Measurements from ENCODE around the gene TGFBR2.
A peak's percentile ranks its signal among the peaks of the same experiment; 100 is the strongest.

Gene TGFBR2

GRCh38 chr3:30675006-30675405 is 68.6 kb downstream of the TGFBR2 start:
- no peaks in the 10 kb centered on the region for H3K27me3 Mint-ChIP-seq (ENCODE audit: low read depth)
- no peaks in the 10 kb centered on the region for H3K9me3 Mint-ChIP-seq
- H3K4me1 Mint-ChIP-seq = peaks cover 19% of the 10 kb centered on the region
- no peak for TF ChIP-seq CTCF (IDR thresholded peaks at IDR 0.05; ENCODE audit: unreplicated experiment in 3 of 3)
- H3K36me3 Mint-ChIP-seq (ENCODE audit: low read depth) = peaks cover 86% of the 10 kb centered on the region
- H3K4me3 Mint-ChIP-seq = no peak overlapping the region
- no peak overlapping the region for H3K27ac Mint-ChIP-seq

- TF ChIP-seq CTCF (IDR thresholded peaks at IDR 0.05; ENCODE audit: unreplicated experiment in 3 of 3) = no peak
- Mint-ChIP-seq H3K4me3 (no peak overlapping the region), H3K4me1 (peaks cover 26% of the 10 kb centered on the region), H3K9me3 (no peaks in the 10 kb centered on the region), H3K27ac (no peak overlapping the region), H3K27me3 (ENCODE audit: low read depth) (no peaks in the 10 kb centered on the region), H3K36me3 (ENCODE audit: low read depth) (peaks cover 81% of the 10 kb centered on the region)
These were observed 69.4 kb downstream of the TGFBR2 start for GRCh38 chr3:30675774-30676173.

- Mint-ChIP-seq H3K4me1 (peaks cover 35% of the 10 kb centered on the region), H3K27ac (peak overlapping the region; percentile 8 to 33 (median 20)), H3K27me3 (ENCODE audit: low read depth) (peaks cover 2% of the 10 kb centered on the region), H3K9me3 (no peaks in the 10 kb centered on the region), H3K4me3 (no peak overlapping the region), H3K36me3 (ENCODE audit: low read depth) (peaks cover 74% of the 10 kb centered on the region)
- TF ChIP-seq CTCF (IDR thresholded peaks at IDR 0.05; ENCODE audit: unreplicated experiment in 3 of 3) = no peak
These were observed 70.3 kb downstream of the TGFBR2 start for GRCh38 chr3:30676424-30677346.

GRCh38 chr3:30677347-30677685 is 70.9 kb downstream of the TGFBR2 start:
- peaks cover 7% of the 10 kb centered on the region for H3K27me3 Mint-ChIP-seq (ENCODE audit: low read depth)
- no peak for TF ChIP-seq CTCF (IDR thresholded peaks at IDR 0.05; ENCODE audit: unreplicated experiment in 3 of 3)
- H3K4me1 Mint-ChIP-seq = peaks cover 42% of the 10 kb centered on the region

GRCh38 chr3:30679045-30679444 is 72.6 kb downstream of the TGFBR2 start:
- H3K36me3 Mint-ChIP-seq (ENCODE audit: low read depth) = peaks cover 56% of the 10 kb centered on the region
- peak overlapping the region in 2 of 3 experiments; percentile 33 to 41 for H3K27ac Mint-ChIP-seq
- H3K4me1 Mint-ChIP-seq = peaks cover 55% of the 10 kb centered on the region
- TF ChIP-seq CTCF (IDR thresholded peaks at IDR 0.05; ENCODE audit: unreplicated experiment in 3 of 3) = no peak
- peaks cover 7% of the 10 kb centered on the region for H3K27me3 Mint-ChIP-seq (ENCODE audit: low read depth)
- no peak overlapping the region for H3K4me3 Mint-ChIP-seq
- no peaks in the 10 kb centered on the region for H3K9me3 Mint-ChIP-seq

More at GRCh38 chr3:30677347-30677685, 70.9 kb downstream of the TGFBR2 start:
- peak overlapping the region in 2 of 3 experiments; percentile 20 to 33 for H3K27ac Mint-ChIP-seq
- no peak overlapping the region for H3K4me3 Mint-ChIP-seq
- H3K36me3 Mint-ChIP-seq (ENCODE audit: low read depth) = peaks cover 70% of the 10 kb centered on the region
- no peaks in the 10 kb centered on the region for H3K9me3 Mint-ChIP-seq

Measured in nephron (organoid).